ENCODE measurements around the gene FBXL7. TPM values are rescaled to one million over a fixed set of nuclear protein-coding genes. Genes with fewer than 3 reads are reported as not detected.

Gene FBXL7
- total and polyA plus RNA-seq, 2 of the 8 experiments (the other 6 are each of a cell fraction or from before 2014, with no cell fraction given) = 17.7 to 17.8 TPM

- H2BK20ac ChIP-seq (ENCODE audit: low read length) = no peak overlapping the region
- H2AK5ac ChIP-seq (ENCODE audit: low read depth, low read length) = no peak overlapping the region
- ChIA-PET POLR2A (ENCODE audit: partially characterized antibody) (no interaction called here), CTCF (ENCODE audit: partially characterized antibody) (interaction anchor here (0.7 to 1.0 kb wide), 2 partner anchors 82 to 98 kb away, joined by 3 read pairs; no protein-coding TSS in a partner anchor)
- no peak overlapping the region for H3K14ac ChIP-seq (ENCODE audit: insufficient read length)
- FAIRE-seq = no peak
- no peaks in the 10 kb centered on the region; a peak in 1 of 8 replicates for H3K36me3 ChIP-seq (ENCODE audit: control insufficient read depth in 2 of 4, insufficient read depth in 4 of 4, low read length in 3 of 4)
- no peak overlapping the region for H3K18ac ChIP-seq (ENCODE audit: extremely low read depth, low read length)
- H4K91ac ChIP-seq (replicated peaks; ENCODE audit: insufficient read length, low read length) = no peak overlapping the region
- no peak overlapping the region for H3K9ac ChIP-seq (replicated peaks in 1 of 4; ENCODE audit: extremely low read depth in 1 of 4, low read depth in 3 of 4, low read length in 3 of 4)
- no peak overlapping the region for H2BK120ac ChIP-seq (replicated peaks; ENCODE audit: low read depth, low read length)
- WGBS, 2 experiments (ENCODE audit: extremely low coverage in 1 of 2, insufficient coverage in 1 of 2, insufficient read length in 1 of 2, insufficient replicate concordance in 2 of 2, low coverage in 1 of 2, low lambda C conversion rate in 2 of 2, missing lambda C conversion rate in 1 of 2) = 79% methylated on average over 2 of the region's 2 CpGs; no CpG with 5 or more reads in 1 of the 2 experiments
- no peak overlapping the region for H2BK5ac ChIP-seq (ENCODE audit: low read depth, low read length)
- no peak overlapping the region for H3K27ac ChIP-seq (ENCODE audit: low read depth, low read length)
- H3K9me3 ChIP-seq (ENCODE audit: insufficient read depth in 2 of 2, low read depth in 1 of 2, low read length in 1 of 2) = no peaks in the 10 kb centered on the region
- H3K79me2 ChIP-seq (ENCODE audit: control insufficient read depth in 1 of 2, insufficient read depth in 2 of 2, low read length in 2 of 2) = no peaks in the 10 kb centered on the region
- no peak overlapping the region for H3K4me3 ChIP-seq (ENCODE audit: extremely low read depth in 1 of 4, insufficient read depth in 2 of 4, low read depth in 3 of 4, low read length in 4 of 4)
- no peak overlapping the region for H3K4me2 ChIP-seq (ENCODE audit: insufficient read depth in 1 of 2, low read depth in 2 of 2, low read length in 2 of 2)
- H3K23ac ChIP-seq (ENCODE audit: insufficient read length) = no peak overlapping the region
- H4K5ac ChIP-seq (ENCODE audit: insufficient read length, low read depth, low read length) = no peak overlapping the region
- no peaks in the 10 kb centered on the region for H3K27me3 ChIP-seq (replicated peaks in 1 of 4; ENCODE audit: control insufficient read depth in 3 of 4, extremely low read depth in 1 of 4, insufficient read depth in 3 of 4, low read length in 3 of 4)
- no peak overlapping the region for H2BK15ac ChIP-seq (ENCODE audit: low read length)
- no peaks in the 10 kb centered on the region for H3K4me1 ChIP-seq (replicated peaks in 1 of 4; ENCODE audit: control insufficient read depth in 3 of 4, insufficient read depth in 4 of 4, low read length in 3 of 4)
- no peaks in the 10 kb centered on the region for H4K20me1 ChIP-seq (replicated peaks in 1 of 2; ENCODE audit: control insufficient read depth in 1 of 2, insufficient read depth in 2 of 2, low read length in 2 of 2)
- no peaks in the 10 kb centered on the region for H3K23me2 ChIP-seq (ENCODE audit: low read depth, low read length)
- no peaks in the 10 kb centered on the region for H3K79me1 ChIP-seq (ENCODE audit: low read depth, low read length)
- no peak overlapping the region for H4K8ac ChIP-seq (ENCODE audit: extremely low read depth, insufficient read depth, low read length)
- H2AFZ ChIP-seq (ENCODE audit: low read length) = no peak overlapping the region
- no peak for DNase-seq (ENCODE audit: low read depth in 1 of 2, low spot score in 2 of 2)
- no peak overlapping the region for H3K4ac ChIP-seq (replicated peaks; ENCODE audit: insufficient read length, low read depth, low read length)
- no peak overlapping the region for H3K56ac ChIP-seq (replicated peaks; ENCODE audit: insufficient read length, low read depth, low read length)
- no peak overlapping the region for H2BK12ac ChIP-seq (ENCODE audit: low read depth, low read length)
- TF ChIP-seq CHD1 (IDR thresholded peaks at IDR 0.05; ENCODE audit: low read depth, low read length) (no peak), EZH2 (IDR thresholded peaks at IDR 0.05; ENCODE audit: low read depth, low read length, severe bottlenecking) (no peak), NANOG (IDR thresholded peaks at IDR 0.05; ENCODE audit: insufficient read depth, low read depth, low read length, poor library complexity, severe bottlenecking) (no peak), CBX5 (IDR thresholded peaks at IDR 0.05; ENCODE audit: low read depth, low read length) (no peak), KDM5A (IDR thresholded peaks at IDR 0.05; ENCODE audit: low read length) (no peak), YY1 (IDR thresholded peaks at IDR 0.05; ENCODE audit: low read depth, low read length) (no peak), HDAC6 (IDR thresholded peaks at IDR 0.05; ENCODE audit: low read depth, low read length) (no peak), KDM1A (IDR thresholded peaks at IDR 0.05; ENCODE audit: borderline replicate concordance, low read length) (no peak), RBBP5 (IDR thresholded peaks at IDR 0.05; ENCODE audit: borderline replicate concordance, low read depth, low read length) (no peak), TEAD4 (IDR thresholded peaks at IDR 0.05; ENCODE audit: low read depth, low read length) (no peak), E2F6 (IDR thresholded peaks at IDR 0.05) (no peak)
Observed at GRCh38 chr5:15904899-15905830, 405.2 kb downstream of the FBXL7 start.

Data from H1 (cell line).